GM13977 (cell line): Measurements from ENCODE around the gene GNG4.

Experiments
- DNase-seq: peaks from one replicate; pipeline ENCODE4 v3.0.0; 2012; ENCODE audit warnings: low spot score
- in situ Hi-C: fragments of 300-500 bp; cut with MboI; formaldehyde crosslinking; loops from one replicate; pipeline ENCODE4 v1.12.0; 2022; ENCODE audit warnings: low sequenced_read_pairs, low pct_unique_long_range_greater_than_20kb, mixed read lengths, inconsistent platforms; ENCODE audit not compliant: unreplicated experiment
- TF ChIP-seq, protein P1 (sequence below): IDR thresholded peaks from 2 replicates; pipeline ENCODE4 v1.5.1; 2012; ENCODE audit warnings: mild to moderate bottlenecking, control low read depth; ENCODE audit not compliant: insufficient read depth; ENCODE audit errors: extremely low read depth, missing control alignments

Gene GNG4

DNA sequence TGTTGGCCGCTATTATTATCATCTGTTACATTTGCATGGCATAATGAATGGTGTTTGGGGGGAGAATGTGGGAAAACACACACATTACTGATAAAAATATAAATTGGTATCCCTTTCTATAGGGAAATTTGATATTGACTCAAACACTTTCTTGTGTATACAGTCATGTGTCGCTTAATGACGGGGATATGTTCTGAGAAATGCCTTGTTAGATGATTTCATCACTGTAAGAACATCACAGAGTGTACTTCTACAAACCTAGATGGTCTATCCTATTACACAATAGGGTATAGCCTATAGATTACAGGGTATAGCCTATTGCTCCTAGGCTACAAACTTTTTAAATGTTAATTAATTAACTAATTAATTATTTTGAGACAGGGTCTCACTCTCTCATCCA, 78.1 kb downstream of the GNG4 start:
- TF ChIP-seq, protein P1, sequence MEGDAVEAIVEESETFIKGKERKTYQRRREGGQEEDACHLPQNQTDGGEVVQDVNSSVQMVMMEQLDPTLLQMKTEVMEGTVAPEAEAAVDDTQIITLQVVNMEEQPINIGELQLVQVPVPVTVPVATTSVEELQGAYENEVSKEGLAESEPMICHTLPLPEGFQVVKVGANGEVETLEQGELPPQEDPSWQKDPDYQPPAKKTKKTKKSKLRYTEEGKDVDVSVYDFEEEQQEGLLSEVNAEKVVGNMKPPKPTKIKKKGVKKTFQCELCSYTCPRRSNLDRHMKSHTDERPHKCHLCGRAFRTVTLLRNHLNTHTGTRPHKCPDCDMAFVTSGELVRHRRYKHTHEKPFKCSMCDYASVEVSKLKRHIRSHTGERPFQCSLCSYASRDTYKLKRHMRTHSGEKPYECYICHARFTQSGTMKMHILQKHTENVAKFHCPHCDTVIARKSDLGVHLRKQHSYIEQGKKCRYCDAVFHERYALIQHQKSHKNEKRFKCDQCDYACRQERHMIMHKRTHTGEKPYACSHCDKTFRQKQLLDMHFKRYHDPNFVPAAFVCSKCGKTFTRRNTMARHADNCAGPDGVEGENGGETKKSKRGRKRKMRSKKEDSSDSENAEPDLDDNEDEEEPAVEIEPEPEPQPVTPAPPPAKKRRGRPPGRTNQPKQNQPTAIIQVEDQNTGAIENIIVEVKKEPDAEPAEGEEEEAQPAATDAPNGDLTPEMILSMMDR = no peak
- DNase-seq = no peak

DNA sequence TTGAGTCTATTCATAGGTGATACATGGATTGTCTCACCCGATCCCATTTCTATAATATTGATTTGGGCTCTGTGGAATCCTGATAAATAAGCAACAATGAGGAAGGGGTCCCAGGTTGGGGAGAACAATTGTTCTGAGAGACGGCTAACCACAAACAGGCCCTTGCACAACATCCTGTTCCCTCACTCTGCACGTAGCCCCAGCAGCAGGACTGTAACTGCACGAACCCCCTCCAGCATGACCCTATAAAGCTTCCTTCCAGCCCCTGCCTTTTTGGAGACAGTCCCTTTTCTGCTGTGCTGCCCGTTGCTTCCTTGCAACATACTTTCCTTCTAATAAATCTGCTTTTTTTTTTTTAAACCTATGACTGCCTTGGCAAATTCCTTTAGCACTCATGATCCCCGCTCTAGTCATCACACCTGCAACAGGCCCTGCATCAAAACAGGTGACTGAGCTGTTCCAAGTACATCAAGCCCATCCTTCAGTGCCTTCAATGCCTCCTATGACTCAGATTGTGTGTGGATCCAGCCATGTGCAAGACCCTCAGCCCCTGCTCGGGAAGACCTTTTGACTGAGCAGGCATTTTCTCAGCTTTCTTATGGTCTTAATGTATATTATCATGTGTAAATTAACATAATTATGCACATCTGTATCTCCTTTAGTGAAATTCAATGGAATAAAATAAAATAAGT, 81.6 kb downstream of the GNG4 start:
- in situ Hi-C loops = no loop called here
- TF ChIP-seq, protein P1 = no peak
- DNase-seq = no peak

More for the DNA sequence above, 78.1 kb downstream of the GNG4 start:
- in situ Hi-C loops = no loop called here

DNA sequence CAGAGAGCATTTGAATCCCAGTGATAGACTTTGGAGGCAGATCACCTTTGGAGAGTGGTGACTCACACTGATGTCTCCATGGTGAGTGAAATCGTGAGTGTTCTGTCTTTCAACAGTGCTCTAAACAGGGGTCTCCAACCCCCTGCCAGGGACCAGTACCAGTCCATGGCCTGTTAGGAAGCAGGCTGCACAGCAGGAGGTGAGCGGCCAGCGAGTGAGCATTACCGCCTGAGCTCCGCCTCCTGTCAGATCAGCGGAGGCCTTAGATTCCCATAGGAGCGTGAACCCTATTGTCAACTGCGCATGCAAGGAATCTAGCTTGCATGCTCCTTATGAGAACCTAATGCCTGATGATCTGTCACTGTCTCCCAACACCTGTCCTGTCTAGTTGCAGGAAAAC, 83.5 kb downstream of the GNG4 start:
- DNase-seq = no peak
- in situ Hi-C loops = no loop called here
- TF ChIP-seq, protein P1 = no peak

DNA sequence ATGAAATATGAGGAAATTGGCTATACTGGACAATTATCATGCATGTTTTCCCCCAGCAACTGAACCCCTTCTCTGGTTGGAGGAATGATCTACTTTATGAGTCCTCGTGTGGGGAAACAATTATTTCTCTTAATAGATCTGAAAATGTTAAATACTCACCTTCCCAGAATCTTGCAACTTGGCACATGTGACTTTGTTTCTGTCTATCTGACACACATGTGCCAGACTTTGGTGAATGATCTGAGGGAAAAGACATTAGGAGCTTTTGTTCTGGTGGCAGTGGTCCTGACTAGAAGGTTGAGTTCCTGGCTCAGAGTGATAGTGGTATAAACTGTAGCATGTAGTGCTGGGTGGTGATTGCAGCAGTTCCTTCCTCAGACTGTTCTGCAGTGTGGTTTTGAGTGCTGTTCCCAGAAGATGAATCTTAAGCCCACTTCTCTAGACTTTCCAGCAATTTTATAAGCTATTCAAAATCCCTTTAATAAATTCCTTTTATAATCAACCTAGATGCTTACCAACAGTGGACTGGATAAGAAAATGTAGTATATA, 86.0 kb downstream of the GNG4 start:
- no peak for DNase-seq
- in situ Hi-C loops = no loop called here

DNA sequence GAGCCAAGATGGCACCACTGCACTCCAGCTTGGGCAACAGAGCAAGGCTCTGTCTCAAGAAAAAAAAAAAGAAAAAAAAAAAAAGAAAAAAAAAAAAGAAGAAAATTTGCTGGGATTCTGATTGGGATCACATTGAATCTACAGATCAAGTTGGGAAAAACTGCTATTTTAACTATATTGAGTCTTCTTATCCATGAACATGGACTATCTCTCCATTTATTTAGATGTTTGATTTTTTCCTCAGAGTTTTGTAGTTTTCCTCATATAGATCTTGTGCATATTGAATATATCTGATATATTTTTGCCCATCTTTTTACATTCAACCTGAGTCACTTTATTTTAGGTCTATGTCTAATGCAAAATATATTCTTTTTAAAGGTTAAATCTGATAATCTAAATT, 87.0 kb downstream of the GNG4 start:
- TF ChIP-seq, protein P1 = no peak
- in situ Hi-C loops = no loop called here
- no peak for DNase-seq

More for the DNA sequence above, 86.0 kb downstream of the GNG4 start:
- TF ChIP-seq, protein P1 = no peak

DNA sequence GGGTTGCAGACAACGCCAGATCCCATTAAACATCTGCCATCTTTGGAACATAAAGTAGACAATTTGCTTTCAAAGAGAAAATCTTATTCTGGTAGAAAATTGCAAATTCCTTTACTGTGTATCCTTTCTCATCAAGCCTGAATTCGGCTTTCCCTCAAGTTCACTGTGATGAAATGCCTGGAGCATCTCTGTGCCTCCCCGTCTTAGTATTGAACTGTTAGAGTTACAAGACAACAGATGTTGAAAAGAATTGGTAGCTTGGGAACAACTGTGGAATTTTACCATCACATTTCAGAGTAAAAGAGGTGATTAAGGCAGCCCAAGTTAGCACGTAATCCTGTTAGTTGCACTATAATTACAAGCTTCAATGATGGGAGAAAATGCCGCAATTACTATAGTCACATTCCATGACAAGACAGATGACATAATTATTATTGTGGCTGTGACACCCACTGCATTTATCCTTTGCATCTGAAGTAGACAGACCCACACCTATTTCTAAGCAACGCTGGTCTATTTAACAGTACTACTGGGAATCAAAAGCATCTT, 90.9 kb downstream of the GNG4 start:
- in situ Hi-C loops = no loop called here
- no peak for DNase-seq
- TF ChIP-seq, protein P1 = no peak
